Stomach (tissue), 9 donors: ENCODE results near the gene HCFC1. TPM values are rescaled to one million over a fixed set of nuclear protein-coding genes. Genes with fewer than 3 reads are reported as not detected.

Experiments
- DNase-seq, 2 donors: peaks; one replicate each; pipeline versions ENCODE4 v3.0.0 to v3.0.0-alpha.2; 2013 to 2019
- H3K27ac ChIP-seq, 5 donors: fragments of 200-600 bp in 4 of 5; sonication (generic) in 4 of 5; one replicate each; pipeline ENCODE4 v1.5.1; 2013 to 2019; ENCODE audit warnings: mild to moderate bottlenecking in 1 of 5, moderate library complexity in 1 of 5
- H3K27me3 ChIP-seq, 3 donors: fragments of 200-600 bp; sonication (generic); one replicate each; pipeline ENCODE4 v1.5.1; 2017 to 2019; ENCODE audit warnings: mixed run types in 1 of 3
- H3K36me3 ChIP-seq, 4 donors: fragments of 200-600 bp; sonication (generic); 1 replicate in 3 of 4; 2 replicates in 1 of 4; pipeline ENCODE4 v1.5.1; 2016 to 2019
- H3K4me1 ChIP-seq, 4 donors: fragments of 200-600 bp; sonication (generic); one replicate each; pipeline ENCODE4 v1.5.1; 2016 to 2019
- H3K4me3 ChIP-seq, 4 donors: fragments of 200-600 bp; sonication (generic) in 3 of 4; one replicate each; pipeline ENCODE4 v1.5.1; 2016 to 2019; ENCODE audit warnings: mild to moderate bottlenecking in 1 of 4
- H3K9me3 ChIP-seq, 4 donors: fragments of 200-600 bp; sonication (generic); one replicate each; pipeline ENCODE4 v1.5.1; 2016 to 2019
- EP300 ChIP-seq: sonication (generic); formaldehyde crosslinking; IDR thresholded peaks from one replicate; pipeline ENCODE4 v1.6.1; 2017; ENCODE audit warnings: antibody characterized with exemption
- POLR2A ChIP-seq, 4 donors: fragments of 450-650 bp; IDR thresholded peaks; one replicate each; pipeline ENCODE4 v1.6.1; 2016; ENCODE audit warnings: antibody characterized with exemption in 4 of 4, control low read depth in 2 of 4, mild to moderate bottlenecking in 1 of 4, moderate library complexity in 1 of 4
- POLR2AphosphoS5 ChIP-seq, 3 donors: sonication (generic); formaldehyde crosslinking; IDR thresholded peaks; one replicate each; pipeline ENCODE4 v1.6.1; 2016; ENCODE audit warnings: antibody characterized with exemption in 3 of 3
- WGBS, 5 donors: extraction: QIAGEN DNeasy Blood & Tissue Kit in 3 of 5; methylation state at CpG; one replicate each; pipeline versions ENCODE4 v1.1.5 to v1.1.7; 2013 to 2018; 5-methylcytosine and 5-hydroxymethylcytosine counted together
- intact Hi-C: fragments of 100-400 bp; cut with DNase I; formaldehyde crosslinking; loops from one replicate; pipeline ENCODE4 v1.15.1; 2023; ENCODE audit warnings: low total_unique reads
- polyA plus RNA-seq, 3 donors: library from polyadenylated mRNA; stranded (reverse); fragments of 200-250 nt; gene quantifications; one replicate each; pipeline ENCODE4 v1.2.3, GENCODE V29; 2013
- small RNA-seq, 4 donors: library from RNA; depleted of rRNA; stranded (forward); fragments of <200 nt; gene quantifications; one replicate each; pipeline ENCODE3, GENCODE V24; 2016
- total RNA-seq, 5 donors: library from RNA; depleted of rRNA; stranded (reverse); fragments of >200 nt; gene quantifications; one replicate each; pipeline versions ENCODE4 v1.1.0 to v1.2.3, GENCODE V29; 2014 to 2016
- TF ChIP-seq, protein P1 (sequence below), 7 experiments: fragments of 450-650 bp in 4 of 7; fragments of 200-600 bp in 3 of 7; sonication (generic) in 3 of 7; IDR thresholded peaks; one replicate each; pipeline ENCODE4 v1.5.1; 2016 to 2019; ENCODE audit warnings: antibody characterized with exemption in 7 of 7, control low read depth in 2 of 7, mild to moderate bottlenecking in 1 of 7
- donor health status: healthy with polysubstance abuse.
- donor health status: Bipolar disorder and iron deficiency.
- donor health status: healthy.

HCFC1 gene
- total and polyA plus RNA-seq, 8 donors: 9.0 to 61.6 (median 17.8) TPM

- peaks cover 0 to 28% (median 9%) of the 10 kb centered on the region in 4 donors for H3K4me1 ChIP-seq
- H3K27me3 ChIP-seq: peaks cover 0 to 24% (median 0%) of the 10 kb centered on the region in 3 donors
- TF ChIP-seq POLR2AphosphoS5 (IDR thresholded peaks at IDR 0.05): no peak
- TF ChIP-seq POLR2A (IDR thresholded peaks at IDR 0.05): no peak
- TF ChIP-seq EP300: no peak
- TF ChIP-seq, protein P1, sequence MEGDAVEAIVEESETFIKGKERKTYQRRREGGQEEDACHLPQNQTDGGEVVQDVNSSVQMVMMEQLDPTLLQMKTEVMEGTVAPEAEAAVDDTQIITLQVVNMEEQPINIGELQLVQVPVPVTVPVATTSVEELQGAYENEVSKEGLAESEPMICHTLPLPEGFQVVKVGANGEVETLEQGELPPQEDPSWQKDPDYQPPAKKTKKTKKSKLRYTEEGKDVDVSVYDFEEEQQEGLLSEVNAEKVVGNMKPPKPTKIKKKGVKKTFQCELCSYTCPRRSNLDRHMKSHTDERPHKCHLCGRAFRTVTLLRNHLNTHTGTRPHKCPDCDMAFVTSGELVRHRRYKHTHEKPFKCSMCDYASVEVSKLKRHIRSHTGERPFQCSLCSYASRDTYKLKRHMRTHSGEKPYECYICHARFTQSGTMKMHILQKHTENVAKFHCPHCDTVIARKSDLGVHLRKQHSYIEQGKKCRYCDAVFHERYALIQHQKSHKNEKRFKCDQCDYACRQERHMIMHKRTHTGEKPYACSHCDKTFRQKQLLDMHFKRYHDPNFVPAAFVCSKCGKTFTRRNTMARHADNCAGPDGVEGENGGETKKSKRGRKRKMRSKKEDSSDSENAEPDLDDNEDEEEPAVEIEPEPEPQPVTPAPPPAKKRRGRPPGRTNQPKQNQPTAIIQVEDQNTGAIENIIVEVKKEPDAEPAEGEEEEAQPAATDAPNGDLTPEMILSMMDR (IDR thresholded peaks at IDR 0.05): no peak
- no peak overlapping the region for H3K27ac ChIP-seq
- H3K36me3 ChIP-seq: no peaks in the 10 kb centered on the region
- DNase-seq: no peak
- peaks cover 0 to 7% (median 0%) of the 10 kb centered on the region in 4 donors for H3K9me3 ChIP-seq
- H3K4me3 ChIP-seq: no peak overlapping the region
- intact Hi-C loops: no loop called here
- WGBS, 5 donors: 53 to 71% (median 65%) methylated on average over 8 of the region's 8 CpGs
Measured at GRCh38 chrX:153901753-153902140, 69.9 kb downstream of the HCFC1 start.

DNA sequence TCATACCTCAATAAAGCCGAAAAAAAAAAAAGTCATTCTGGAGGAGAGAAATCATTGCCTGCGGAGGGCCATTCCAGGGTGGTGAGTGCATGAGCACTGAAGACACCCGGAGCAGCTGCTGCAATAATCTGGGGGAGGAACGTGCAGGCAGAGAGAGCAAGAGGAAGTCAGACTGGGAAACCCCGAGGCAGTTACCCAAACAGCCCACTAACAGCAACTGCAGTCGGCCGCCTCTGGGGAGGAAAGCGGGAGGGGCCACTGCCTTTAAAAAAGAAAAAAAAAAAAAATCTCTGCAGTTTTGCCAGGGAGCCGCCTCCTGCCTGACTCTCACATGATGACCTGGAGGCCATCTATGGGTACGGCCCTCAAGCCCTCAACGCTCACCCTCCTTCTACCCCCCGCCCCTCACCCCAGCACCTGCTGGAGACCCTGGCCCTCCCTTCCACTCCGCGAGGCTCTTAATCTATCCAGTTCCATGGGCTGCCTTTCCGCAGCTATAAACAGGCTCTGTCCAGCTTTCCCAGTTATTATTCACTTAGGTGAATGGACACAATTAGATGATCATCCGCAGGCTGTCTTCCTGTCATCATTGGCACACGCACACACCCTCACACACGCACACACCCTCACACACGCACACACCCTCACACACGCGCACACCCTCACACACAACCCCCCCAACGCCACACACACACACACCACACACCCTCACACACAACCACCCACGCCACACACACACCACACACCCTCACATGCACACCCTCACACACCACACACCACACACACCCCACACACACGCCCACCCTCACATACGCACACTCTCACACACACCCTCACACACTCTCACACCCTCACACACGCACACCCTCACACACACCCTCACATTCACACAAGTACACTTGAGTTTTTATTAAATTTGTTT lies 70.5 kb downstream of the HCFC1 start:
- TF ChIP-seq, protein P1 (IDR thresholded peaks at IDR 0.05): no peak
- TF ChIP-seq POLR2A (IDR thresholded peaks at IDR 0.05): no peak
- no peak for TF ChIP-seq EP300
- no peak for TF ChIP-seq POLR2AphosphoS5 (IDR thresholded peaks at IDR 0.05)
- H3K9me3 ChIP-seq: peaks cover 0 to 8% (median 3%) of the 10 kb centered on the region in 4 donors
- no peaks in the 10 kb centered on the region for H3K36me3 ChIP-seq
- peaks cover 0 to 28% (median 9%) of the 10 kb centered on the region in 4 donors for H3K4me1 ChIP-seq
- no peak overlapping the region for H3K4me3 ChIP-seq
- intact Hi-C loops: no loop called here
- peak overlapping the region in 1 of 5 donors; percentile 14 for H3K27ac ChIP-seq
- DNase-seq: peak; percentile 30 to 81
- 36 to 55% (median 36%) methylated on average over 19 to 26 of the region's 26 CpGs for WGBS, 5 donors
- peaks cover 0 to 21% (median 0%) of the 10 kb centered on the region in 3 donors for H3K27me3 ChIP-seq

DNA sequence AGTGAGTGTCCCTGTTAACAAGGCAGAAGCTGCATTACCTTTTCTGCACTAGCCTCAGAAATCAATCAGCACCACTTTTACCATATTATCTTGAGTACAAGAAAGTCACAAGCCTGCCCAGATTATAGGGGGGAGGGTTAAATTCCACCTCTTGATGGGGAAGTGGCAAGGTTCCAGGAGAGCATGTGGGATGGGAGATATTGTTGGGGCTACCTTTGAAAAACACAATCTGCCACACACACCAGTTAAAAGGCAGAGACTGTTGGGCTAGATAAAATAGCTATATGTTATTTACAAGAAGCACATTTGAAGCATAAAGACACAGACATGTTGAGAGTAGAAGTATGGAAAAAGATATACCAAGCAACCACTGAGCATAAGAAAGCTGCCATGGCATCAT lies 73.7 kb downstream of the HCFC1 start:
- H3K36me3 ChIP-seq: no peaks in the 10 kb centered on the region
- H3K9me3 ChIP-seq: peaks cover 0 to 19% (median 8%) of the 10 kb centered on the region in 4 donors
- no peak overlapping the region for H3K4me3 ChIP-seq
- no peak overlapping the region for H3K27ac ChIP-seq
- H3K4me1 ChIP-seq: peaks cover 0 to 12% (median 6%) of the 10 kb centered on the region in 4 donors
- TF ChIP-seq POLR2AphosphoS5 (IDR thresholded peaks at IDR 0.05) (no peak), POLR2A (IDR thresholded peaks at IDR 0.05) (no peak), EP300 (no peak)
- TF ChIP-seq, protein P1 (IDR thresholded peaks at IDR 0.05): no peak
- intact Hi-C loops: no loop called here
- DNase-seq: peak in 1 of 2 donors; percentile 1
- peaks cover 0 to 19% (median 0%) of the 10 kb centered on the region in 3 donors for H3K27me3 ChIP-seq

Small RNA genes lying within 50 kb of the gene (small RNA-seq; reads per million reads assigned to genes)
- gene MIR3202-1: 0 reads per million in 4 donors

Other genes starting within 250 kb of the HCFC1 start
- gene BCAP31, start 247.4 kb downstream of the HCFC1 start, total RNA-seq: 100 to 1,000 TPM in 1 of 5 donors, 10 to 100 TPM in 3, under 1 TPM in 1; 0.58 to 121 (median 75.9) TPM
- gene BCAP31, start 247.4 kb downstream of the HCFC1 start, polyA plus RNA-seq: 100 to 1,000 TPM in 1 of 3 donors, 10 to 100 TPM in 2; 49.6 to 156 (median 88.0) TPM
- gene ABCD1, start 247.0 kb downstream of the HCFC1 start, total RNA-seq: 10 to 100 TPM in 3 of 5 donors, 1 to 10 TPM in 2; 2.4 to 22.3 (median 14.5) TPM
- gene ABCD1, start 247.0 kb downstream of the HCFC1 start, polyA plus RNA-seq: 1 to 10 TPM; 3.2 to 3.7 (median 3.4) TPM
- gene PLXNB3, start 207.6 kb downstream of the HCFC1 start, total RNA-seq: 10 to 100 TPM in 3 of 5 donors, 1 to 10 TPM in 2; 1.8 to 49.2 (median 18.7) TPM
- gene PLXNB3, start 207.6 kb downstream of the HCFC1 start, polyA plus RNA-seq: 10 to 100 TPM in 1 of 3 donors, 1 to 10 TPM in 2; 5.2 to 11.9 (median 6.0) TPM
- 1 to 10 TPM in 3 of 5 donors, not detected in 2; 1.1 to 3.6 (median 1.6) TPM for gene SRPK3, start 190.8 kb downstream of the HCFC1 start, total RNA-seq
- gene SRPK3, start 190.8 kb downstream of the HCFC1 start, polyA plus RNA-seq: 1 to 10 TPM in 1 of 3 donors, under 1 TPM in 2; 0.35 to 1.7 (median 0.46) TPM
- gene IDH3G, start 177.4 kb downstream of the HCFC1 start, total RNA-seq: 100 to 1,000 TPM in 1 of 5 donors, 10 to 100 TPM in 4; 31.0 to 186 (median 54.0) TPM
- gene IDH3G, start 177.4 kb downstream of the HCFC1 start, polyA plus RNA-seq: 10 to 100 TPM; 52.3 to 57.7 (median 54.4) TPM
- 100 to 1,000 TPM in 3 of 5 donors, 10 to 100 TPM in 2; 13.9 to 186 (median 150) TPM for gene SSR4, start 177.2 kb downstream of the HCFC1 start, total RNA-seq
- gene SSR4, start 177.2 kb downstream of the HCFC1 start, polyA plus RNA-seq: 100 to 1,000 TPM; 554 to 717 (median 646) TPM
- gene PDZD4, start 141.3 kb downstream of the HCFC1 start, total RNA-seq: 10 to 100 TPM in 1 of 5 donors, 1 to 10 TPM in 4; 4.6 to 11.1 (median 6.7) TPM
- gene PDZD4, start 141.3 kb downstream of the HCFC1 start, polyA plus RNA-seq: 1 to 10 TPM; 2.1 to 5.5 (median 3.4) TPM
- 10 to 100 TPM in 1 of 5 donors, 1 to 10 TPM in 3, under 1 TPM in 1; under 0.01 to 19.1 (median 2.8) TPM for gene L1CAM, start 85.6 kb downstream of the HCFC1 start, total RNA-seq
- gene L1CAM, start 85.6 kb downstream of the HCFC1 start, polyA plus RNA-seq: 1 to 10 TPM in 1 of 3 donors, under 1 TPM in 2; 0.62 to 3.1 (median 0.76) TPM
- gene AVPR2, start 67.1 kb downstream of the HCFC1 start, total RNA-seq: under 1 TPM in 1 of 5 donors, not detected in 4; 0.37 TPM
- gene AVPR2, start 67.1 kb downstream of the HCFC1 start, polyA plus RNA-seq: 1 to 10 TPM in 2 of 3 donors, under 1 TPM in 1; 0.19 to 1.4 (median 1.1) TPM
- gene ARHGAP4, start 45.6 kb downstream of the HCFC1 start, total RNA-seq: 10 to 100 TPM; 18.5 to 93.9 (median 67.7) TPM
- gene ARHGAP4, start 45.6 kb downstream of the HCFC1 start, polyA plus RNA-seq: 10 to 100 TPM; 24.9 to 35.5 (median 25.2) TPM
- 10 to 100 TPM; 23.2 to 63.8 (median 35.6) TPM for gene NAA10, start 36.8 kb downstream of the HCFC1 start, total RNA-seq
- gene NAA10, start 36.8 kb downstream of the HCFC1 start, polyA plus RNA-seq: 100 to 1,000 TPM; 114 to 161 (median 125) TPM
- gene RENBP, start 27.2 kb downstream of the HCFC1 start, total RNA-seq: 1 to 10 TPM in 2 of 5 donors, not detected in 3; 2.3 to 8.3 TPM
- 10 to 100 TPM in 1 of 3 donors, 1 to 10 TPM in 2; 4.4 to 12.7 (median 8.1) TPM for gene RENBP, start 27.2 kb downstream of the HCFC1 start, polyA plus RNA-seq
- 10 to 100 TPM in 1 of 5 donors, 1 to 10 TPM in 2, under 1 TPM in 1, not detected in 1; 0.89 to 16.2 (median 2.9) TPM for gene TMEM187, start 936 bp upstream of the HCFC1 start, total RNA-seq
- gene TMEM187, start 936 bp upstream of the HCFC1 start, polyA plus RNA-seq: 1 to 10 TPM; 2.3 to 7.0 (median 6.3) TPM
- gene IRAK1, start 48.1 kb upstream of the HCFC1 start, total RNA-seq: 100 to 1,000 TPM in 2 of 5 donors, 10 to 100 TPM in 3; 25.5 to 211 (median 75.2) TPM
- 10 to 100 TPM; 52.1 to 73.9 (median 59.1) TPM for gene IRAK1, start 48.1 kb upstream of the HCFC1 start, polyA plus RNA-seq
- 10 to 100 TPM; 14.5 to 47.9 (median 23.5) TPM for gene MECP2, start 125.9 kb upstream of the HCFC1 start, total RNA-seq
- gene MECP2, start 125.9 kb upstream of the HCFC1 start, polyA plus RNA-seq: 10 to 100 TPM; 10.7 to 14.7 (median 11.0) TPM
- not detected for gene OPN1LW, start 172.4 kb upstream of the HCFC1 start, total RNA-seq
- not detected for gene OPN1LW, start 172.4 kb upstream of the HCFC1 start, polyA plus RNA-seq
- not detected for gene OPN1MW, start 210.8 kb upstream of the HCFC1 start, total RNA-seq
- gene OPN1MW, start 210.8 kb upstream of the HCFC1 start, polyA plus RNA-seq: not detected
- gene OPN1MW2, start 247.9 kb upstream of the HCFC1 start, total RNA-seq: not detected
- gene OPN1MW2, start 247.9 kb upstream of the HCFC1 start, polyA plus RNA-seq: not detected